Lung (tissue), 12 donors: Measurements from ENCODE around the gene ELP5. TPM values are rescaled to one million over a fixed set of nuclear protein-coding genes. Genes with fewer than 3 reads are reported as not detected.

Source experiments
- ATAC-seq: fragments of 200-7000 bp; cut with Tn5 transposase; one replicate; pipeline ENCODE4 v1.9.1; 2020; ENCODE audit warnings: moderate number of reproducible peaks; ENCODE audit not compliant: insufficient read depth, low FRiP score
- DNase-seq, 3 donors: peaks; one replicate each; pipeline ENCODE4 v3.0.0-alpha.2; 2013 to 2017
- H3K27ac ChIP-seq, 2 donors: one replicate each; pipeline ENCODE4 v1.5.1; 2013; ENCODE audit warnings: mild to moderate bottlenecking in 2 of 2, moderate library complexity in 2 of 2, control low read depth in 1 of 2, inconsistent platforms in 1 of 2, low read depth in 1 of 2, low read length in 1 of 2
- H3K27me3 ChIP-seq, 3 donors: one replicate each; pipeline ENCODE4 v1.5.1; 2013; ENCODE audit warnings: low read length in 2 of 3; ENCODE audit not compliant: control insufficient read depth in 3 of 3, insufficient read depth in 3 of 3
- H3K36me3 ChIP-seq, 4 donors: one replicate each; pipeline ENCODE4 v1.5.1; 2013; ENCODE audit warnings: low read length in 4 of 4, mild to moderate bottlenecking in 1 of 4, moderate library complexity in 1 of 4; ENCODE audit not compliant: control insufficient read depth in 4 of 4, insufficient read depth in 4 of 4
- H3K4me1 ChIP-seq, 5 donors: one replicate each; pipeline ENCODE4 v1.5.1; 2013; ENCODE audit warnings: low read length in 5 of 5, mild to moderate bottlenecking in 2 of 5, moderate library complexity in 1 of 5; ENCODE audit not compliant: control insufficient read depth in 5 of 5, insufficient read depth in 5 of 5
- H3K4me3 ChIP-seq: one replicate; pipeline ENCODE4 v1.5.1; 2013; ENCODE audit warnings: mild to moderate bottlenecking, control low read depth, moderate library complexity
- H3K9ac ChIP-seq, 2 donors: one replicate each; pipeline ENCODE4 v1.5.1; 2013; ENCODE audit warnings: low read length in 2 of 2, control low read depth in 1 of 2; ENCODE audit not compliant: insufficient read depth in 1 of 2
- H3K9me3 ChIP-seq, 4 donors: one replicate each; pipeline ENCODE4 v1.5.1; 2013; ENCODE audit warnings: low read length in 3 of 4, mild to moderate bottlenecking in 1 of 4, moderate library complexity in 1 of 4; ENCODE audit not compliant: control insufficient read depth in 4 of 4, insufficient read depth in 3 of 4
- WGBS, 2 donors: extraction: QIAGEN DNeasy Blood & Tissue Kit; methylation state at CpG; one replicate each; pipeline ENCODE4 v1.1.7; 2013; 5-methylcytosine and 5-hydroxymethylcytosine counted together
- polyA plus RNA-seq, 2 donors: library from polyadenylated mRNA; stranded (reverse); fragments of 200-250 nt; gene quantifications; one replicate each; pipeline ENCODE4 v1.2.1, GENCODE V29; 2013
- total RNA-seq, 2 donors: library from RNA; depleted of rRNA in 1 of 2; stranded (reverse); fragments of >200 nt in 1 of 2; gene quantifications; one replicate each; pipeline ENCODE4 v1.2.1, GENCODE V29; 2014 to 2021
- TF ChIP-seq, protein P1 (sequence below): IDR thresholded peaks from 2 replicates; pipeline ENCODE4 v1.5.1; 2012; ENCODE audit warnings: mild to moderate bottlenecking; ENCODE audit errors: control extremely low read depth, extremely low read depth
- donor health status: control.
- donor health status: control.
- donor health status: Bipolar disorder and iron deficiency.
- donor health status: healthy.
- donor health status: DM: yes; HTN: yes; CAD: no.

Gene ELP5
- total and polyA plus RNA-seq, 4 donors: 19.8 to 63.2 (median 36.6) TPM

DNA sequence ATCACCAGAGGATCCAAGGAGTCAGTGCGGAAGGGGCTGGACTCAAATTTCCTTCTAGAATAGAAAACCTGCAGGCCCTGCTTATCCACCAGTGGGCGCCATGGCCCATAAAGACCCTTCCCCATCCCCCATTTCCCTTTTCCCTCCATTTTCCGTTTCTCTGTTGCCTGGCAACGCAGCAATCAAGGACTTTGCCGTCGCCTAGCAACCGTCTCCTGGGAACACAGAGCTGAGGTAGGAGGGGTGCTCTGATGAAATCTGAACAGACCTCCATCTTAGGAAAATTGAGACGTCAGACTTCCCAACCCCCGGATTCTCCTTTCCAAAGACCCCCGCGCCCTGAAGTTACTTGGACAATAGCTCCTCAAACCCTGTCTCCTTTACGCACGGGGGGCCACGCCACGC, 38.1 kb upstream of the ELP5 start:
- DNase-seq (peak; percentile 93 to 97 (median 94)), ATAC-seq (no peak)
- Histone ChIP-seq H3K4me3 (peak overlapping the region; percentile 34), H3K9me3 (no peaks in the 10 kb centered on the region), H3K36me3 (no peaks in the 10 kb centered on the region), H3K27me3 (no peaks in the 10 kb centered on the region), H3K9ac (peak overlapping the region in 1 of 2 donors; percentile 11), H3K4me1 (peaks cover 6 to 53% (median 15%) of the 10 kb centered on the region in 5 donors), H3K27ac (no peak overlapping the region)
- 3 to 4% methylated on average over 15 of the region's 15 CpGs for WGBS, 2 donors
- TF ChIP-seq, protein P1, sequence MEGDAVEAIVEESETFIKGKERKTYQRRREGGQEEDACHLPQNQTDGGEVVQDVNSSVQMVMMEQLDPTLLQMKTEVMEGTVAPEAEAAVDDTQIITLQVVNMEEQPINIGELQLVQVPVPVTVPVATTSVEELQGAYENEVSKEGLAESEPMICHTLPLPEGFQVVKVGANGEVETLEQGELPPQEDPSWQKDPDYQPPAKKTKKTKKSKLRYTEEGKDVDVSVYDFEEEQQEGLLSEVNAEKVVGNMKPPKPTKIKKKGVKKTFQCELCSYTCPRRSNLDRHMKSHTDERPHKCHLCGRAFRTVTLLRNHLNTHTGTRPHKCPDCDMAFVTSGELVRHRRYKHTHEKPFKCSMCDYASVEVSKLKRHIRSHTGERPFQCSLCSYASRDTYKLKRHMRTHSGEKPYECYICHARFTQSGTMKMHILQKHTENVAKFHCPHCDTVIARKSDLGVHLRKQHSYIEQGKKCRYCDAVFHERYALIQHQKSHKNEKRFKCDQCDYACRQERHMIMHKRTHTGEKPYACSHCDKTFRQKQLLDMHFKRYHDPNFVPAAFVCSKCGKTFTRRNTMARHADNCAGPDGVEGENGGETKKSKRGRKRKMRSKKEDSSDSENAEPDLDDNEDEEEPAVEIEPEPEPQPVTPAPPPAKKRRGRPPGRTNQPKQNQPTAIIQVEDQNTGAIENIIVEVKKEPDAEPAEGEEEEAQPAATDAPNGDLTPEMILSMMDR: no peak

DNA sequence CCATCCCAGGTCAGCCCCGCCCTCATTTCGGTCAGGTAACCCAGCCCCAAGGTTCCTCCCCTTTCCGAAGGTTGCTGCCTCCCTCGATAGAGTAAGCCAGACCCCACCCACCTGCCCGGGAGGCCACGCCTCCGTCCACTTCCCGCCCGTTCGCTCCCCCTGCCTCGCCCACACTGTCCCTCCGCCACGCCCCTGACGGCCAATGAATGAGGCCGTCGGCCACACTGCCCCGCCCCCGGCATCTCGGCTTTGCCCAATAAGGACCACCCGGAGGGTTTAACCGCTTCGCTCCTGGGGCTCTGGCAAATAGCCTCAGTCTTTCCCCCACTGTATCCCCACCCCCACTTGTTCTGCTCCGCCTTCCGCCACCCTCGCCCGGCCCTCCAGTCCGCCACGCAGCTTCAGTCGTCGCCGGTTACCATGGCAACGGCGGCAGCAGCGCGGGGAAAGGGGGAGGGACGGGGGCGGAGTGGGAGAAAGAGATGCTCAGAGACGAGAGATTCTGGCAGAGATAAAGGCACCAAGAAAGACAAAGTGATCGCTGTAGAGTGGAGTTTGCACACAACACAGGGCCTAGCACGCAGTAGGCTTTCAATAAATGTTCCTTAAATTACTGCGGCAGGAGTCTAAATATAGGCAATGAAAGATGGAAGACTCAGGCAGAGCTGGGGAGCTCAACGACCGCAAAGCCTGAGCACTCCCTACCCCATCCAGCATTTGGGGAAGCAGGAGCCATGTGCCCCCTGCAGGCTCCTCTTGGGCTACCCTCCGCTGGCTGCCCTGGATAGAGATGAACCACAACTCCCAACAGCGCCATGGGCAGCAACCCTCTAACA, 37.5 kb upstream of the ELP5 start:
- peak; percentile 99 to 100 (median 99) for DNase-seq
- peak overlapping the region in 1 of 2 donors; percentile 72 for H3K9ac ChIP-seq
- H3K27ac ChIP-seq: peak overlapping the region; percentile 28 to 67
- WGBS, 2 donors: 0 to 1% methylated on average over 44 to 45 of the region's 45 CpGs
- H3K9me3 ChIP-seq: no peaks in the 10 kb centered on the region
- peak; percentile 92 for ATAC-seq
- H3K4me3 ChIP-seq: peak overlapping the region; percentile 36
- no peaks in the 10 kb centered on the region for H3K27me3 ChIP-seq
- peaks cover 6 to 57% (median 16%) of the 10 kb centered on the region in 5 donors for H3K4me1 ChIP-seq
- TF ChIP-seq, protein P1: peak; percentile 8
- no peaks in the 10 kb centered on the region for H3K36me3 ChIP-seq

DNA sequence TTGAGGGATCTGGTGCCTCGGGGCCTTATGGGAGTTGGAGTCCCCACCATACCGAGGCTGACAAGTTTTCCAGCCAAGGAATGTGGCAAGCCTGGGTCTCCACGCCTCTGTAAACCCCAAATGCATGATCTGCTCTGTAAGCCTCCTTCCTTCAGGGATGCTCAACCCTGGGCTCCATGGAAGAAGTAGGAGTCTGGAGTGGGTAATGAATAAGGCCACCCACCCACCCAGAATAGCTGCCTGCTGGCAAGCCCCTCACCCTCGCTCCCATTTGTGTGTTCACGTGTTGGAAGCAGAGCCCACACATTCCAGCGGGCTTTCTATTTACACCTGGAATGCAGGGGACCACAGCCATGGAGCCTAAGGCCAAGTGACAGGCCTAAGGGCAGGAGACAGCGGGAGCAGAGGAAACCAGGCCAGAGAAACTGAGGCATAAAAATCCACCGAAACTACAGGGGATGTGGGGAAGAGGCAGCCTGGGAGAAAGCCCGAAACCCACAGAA, 36.8 kb upstream of the ELP5 start:
- DNase-seq (peak in 1 of 3 donors; percentile 98), ATAC-seq (no peak)
- Histone ChIP-seq H3K4me3 (no peak overlapping the region), H3K27ac (peak overlapping the region in 1 of 2 donors; percentile 71), H3K4me1 (peaks cover 6 to 58% (median 16%) of the 10 kb centered on the region in 5 donors), H3K9ac (peak overlapping the region in 1 of 2 donors; percentile 0), H3K36me3 (no peaks in the 10 kb centered on the region), H3K27me3 (no peaks in the 10 kb centered on the region), H3K9me3 (no peaks in the 10 kb centered on the region)
- WGBS, 2 donors: 26 to 31% methylated on average over 9 of the region's 9 CpGs
- TF ChIP-seq, protein P1: no peak
